ENCODE results near the gene PLCH2. TPM values are rescaled to one million over a fixed set of nuclear protein-coding genes. Genes with fewer than 3 reads are reported as not detected.

Gene PLCH2
- total RNA-seq, 4 donors from 2014 or later, result 83.3 to 324 (median 130) TPM

DNA sequence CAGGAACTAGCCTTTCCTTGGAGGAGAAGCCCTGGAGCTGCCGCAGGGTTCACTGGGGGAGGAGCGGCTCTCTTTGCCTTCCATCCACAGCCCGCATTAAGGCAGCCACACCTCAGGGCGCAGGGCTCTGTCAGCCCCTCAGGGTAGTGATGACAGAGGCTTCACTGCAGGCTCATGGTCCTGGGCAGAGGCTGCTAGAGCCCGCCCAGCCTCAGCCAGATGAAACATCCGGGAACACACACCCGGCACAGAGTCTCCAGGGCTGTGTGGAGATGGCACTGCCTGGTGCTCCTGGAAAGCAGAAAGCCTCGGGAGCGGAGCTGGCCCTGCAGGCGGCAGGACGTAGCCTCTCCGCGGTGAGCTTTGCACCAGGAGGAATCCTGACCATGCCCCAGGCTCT, 34.3 kb upstream of the PLCH2 start:
- no peak for DNase-seq (ENCODE audit: low spot score in 2 of 2)
- H3K4me3 ChIP-seq, result no peak overlapping the region
- WGBS, result 73% methylated on average over 12 of the region's 13 CpGs
- no peaks in the 10 kb centered on the region for H3K9me3 ChIP-seq
- H3K27me3 ChIP-seq, result peaks cover 77% of the 10 kb centered on the region
- H3K36me3 ChIP-seq, result no peaks in the 10 kb centered on the region
- TF ChIP-seq CTCF (IDR thresholded peaks at IDR 0.05), result no peak
- TF ChIP-seq POLR2AphosphoS5 (IDR thresholded peaks at IDR 0.05), result no peak
- no peak for TF ChIP-seq POLR2A (IDR thresholded peaks at IDR 0.05)
- TF ChIP-seq EP300 (IDR thresholded peaks at IDR 0.05), result no peak
- no peak overlapping the region for H3K27ac ChIP-seq
- peaks cover 24% of the 10 kb centered on the region for H3K4me1 ChIP-seq

DNA sequence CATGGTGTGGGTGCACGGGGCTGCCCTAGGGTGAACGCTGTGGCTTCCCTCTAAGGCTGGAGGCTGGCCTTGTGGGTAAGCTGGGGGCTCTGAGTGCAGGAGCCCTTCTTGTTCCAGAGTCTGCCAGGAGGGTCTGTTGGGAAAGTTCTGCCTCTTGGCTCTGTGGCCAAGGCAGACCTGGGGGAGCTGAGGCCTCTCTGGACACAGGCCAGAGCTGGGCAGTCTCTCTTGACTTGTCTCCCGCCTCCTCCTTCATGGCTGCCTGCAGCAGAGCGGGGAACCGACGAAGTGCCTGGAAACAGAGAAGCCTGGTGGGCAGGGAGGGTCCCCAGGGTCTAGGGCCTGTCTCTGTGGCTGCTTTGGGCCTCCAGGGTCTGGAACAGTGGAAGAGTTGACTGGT, 33.4 kb upstream of the PLCH2 start:
- H3K27ac ChIP-seq, result no peak overlapping the region
- no peak overlapping the region for H3K4me3 ChIP-seq
- H3K9me3 ChIP-seq, result no peaks in the 10 kb centered on the region
- 85% methylated on average over 3 of the region's 6 CpGs for WGBS
- peaks cover 24% of the 10 kb centered on the region for H3K4me1 ChIP-seq
- peaks cover 83% of the 10 kb centered on the region for H3K27me3 ChIP-seq
- TF ChIP-seq CTCF (IDR thresholded peaks at IDR 0.05) (no peak), POLR2A (IDR thresholded peaks at IDR 0.05) (no peak), EP300 (IDR thresholded peaks at IDR 0.05) (no peak), POLR2AphosphoS5 (IDR thresholded peaks at IDR 0.05) (no peak)
- no peak for DNase-seq (ENCODE audit: low spot score in 2 of 2)
- H3K36me3 ChIP-seq, result no peaks in the 10 kb centered on the region

DNA sequence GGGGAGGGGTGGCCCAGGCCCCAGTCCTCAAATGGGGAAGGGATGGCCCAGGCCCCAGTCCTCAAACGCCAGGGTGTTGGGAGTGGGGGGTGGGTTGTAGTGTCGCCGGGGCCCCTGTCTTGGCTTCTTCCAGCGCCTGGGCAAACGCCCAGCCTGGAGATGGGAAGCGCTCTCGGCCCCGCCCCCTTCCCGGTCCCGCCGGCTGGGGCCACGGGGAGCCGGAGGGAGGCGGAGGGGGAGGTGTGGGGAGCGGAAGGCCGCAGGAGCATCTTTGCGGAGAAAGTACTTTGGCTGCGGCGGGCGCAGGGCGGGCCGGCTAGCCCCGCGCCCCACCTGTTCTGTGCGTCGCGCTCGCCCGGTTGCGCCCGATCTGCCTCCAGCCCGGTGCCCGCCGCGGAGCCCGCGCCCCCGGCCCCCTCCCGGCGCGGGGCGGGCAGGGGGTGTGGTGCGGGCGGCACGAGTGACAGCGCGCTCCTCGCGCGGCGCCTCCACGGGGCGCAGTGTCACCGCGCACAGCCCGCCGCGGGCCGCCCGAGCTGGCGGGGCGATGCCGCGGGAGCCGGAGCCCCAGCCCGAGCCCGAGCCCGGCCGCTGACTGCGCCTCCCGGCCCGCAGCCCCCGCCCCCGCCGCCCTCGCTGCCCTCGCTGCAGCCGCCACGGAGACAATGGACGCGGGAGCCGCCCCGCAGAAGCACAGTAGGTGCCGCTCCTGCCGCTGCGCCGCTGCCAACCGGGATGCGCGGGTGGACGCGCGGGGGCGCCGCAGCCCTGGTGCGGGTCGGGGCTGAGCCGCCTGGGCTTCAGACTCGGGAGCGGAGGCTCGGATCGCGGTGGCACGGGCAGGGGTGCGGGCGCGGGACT, 32.6 kb upstream of the PLCH2 start:
- H3K36me3 ChIP-seq, result no peaks in the 10 kb centered on the region
- no peak for DNase-seq (ENCODE audit: low spot score in 2 of 2)
- WGBS, result 2% methylated on average over 12 of the region's 107 CpGs
- peaks cover 17% of the 10 kb centered on the region for H3K4me1 ChIP-seq
- no peaks in the 10 kb centered on the region for H3K9me3 ChIP-seq
- no peak for TF ChIP-seq POLR2AphosphoS5 (IDR thresholded peaks at IDR 0.05)
- TF ChIP-seq EP300 (IDR thresholded peaks at IDR 0.05), result no peak
- TF ChIP-seq POLR2A (IDR thresholded peaks at IDR 0.05), result no peak
- TF ChIP-seq CTCF (IDR thresholded peaks at IDR 0.05), result no peak
- H3K27me3 ChIP-seq, result peaks cover 86% of the 10 kb centered on the region
- H3K4me3 ChIP-seq, result peak overlapping the region; percentile 20
- H3K27ac ChIP-seq, result no peak overlapping the region

- H3K9me3 ChIP-seq, result no peaks in the 10 kb centered on the region
- H3K4me1 ChIP-seq, result peaks cover 14% of the 10 kb centered on the region
- TF ChIP-seq EP300 (IDR thresholded peaks at IDR 0.05), result no peak
- TF ChIP-seq POLR2AphosphoS5 (IDR thresholded peaks at IDR 0.05), result no peak
- TF ChIP-seq POLR2A (IDR thresholded peaks at IDR 0.05), result no peak
- no peak for TF ChIP-seq CTCF (IDR thresholded peaks at IDR 0.05)
- no peak for DNase-seq (ENCODE audit: low spot score in 2 of 2)
- H3K4me3 ChIP-seq, result peak overlapping the region; percentile 7
- 40% methylated on average over 1 of the region's 27 CpGs for WGBS
- H3K27me3 ChIP-seq, result peaks cover 83% of the 10 kb centered on the region
- no peak overlapping the region for H3K27ac ChIP-seq
- no peaks in the 10 kb centered on the region for H3K36me3 ChIP-seq
These were observed 31.9 kb upstream of the PLCH2 start for GRCh38 chr1:2444138-2444591.

DNA sequence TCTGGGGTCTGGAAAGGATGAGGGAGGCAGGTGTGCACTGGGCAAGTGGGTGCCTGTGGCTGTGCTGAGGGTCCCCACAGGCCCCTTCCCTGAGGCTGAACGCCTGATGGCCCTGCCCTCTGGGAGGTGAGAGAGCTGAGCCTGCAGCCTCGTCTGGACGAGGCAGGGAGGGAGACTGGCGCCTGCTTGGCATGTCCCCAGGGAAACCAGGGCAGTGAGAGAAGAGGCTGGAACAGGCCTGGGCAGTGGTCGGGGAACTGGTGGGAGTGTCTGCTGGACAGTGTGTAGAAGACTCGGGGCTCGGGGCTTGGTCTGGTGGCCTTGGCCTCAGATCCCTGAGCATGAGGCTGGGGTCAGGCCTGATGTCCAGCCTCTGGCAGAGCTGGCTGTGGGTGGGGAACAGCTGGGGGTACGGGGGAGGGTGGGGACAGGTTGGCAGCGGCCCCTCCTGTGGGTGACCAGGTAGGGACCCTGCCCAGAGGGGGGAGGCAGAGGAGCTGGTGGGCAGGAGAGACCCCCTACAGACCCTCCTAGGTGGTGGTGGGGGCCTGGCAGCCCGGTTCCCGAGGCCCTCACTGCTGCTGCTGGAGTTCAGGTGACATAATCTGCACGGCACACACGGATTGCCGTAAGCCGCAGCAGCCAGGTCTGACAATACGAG, 30.8 kb upstream of the PLCH2 start:
- no peaks in the 10 kb centered on the region for H3K36me3 ChIP-seq
- H3K27ac ChIP-seq, result no peak overlapping the region
- peaks cover 75% of the 10 kb centered on the region for H3K27me3 ChIP-seq
- WGBS, result 63% methylated on average over 9 of the region's 16 CpGs
- no peak for TF ChIP-seq POLR2AphosphoS5 (IDR thresholded peaks at IDR 0.05)
- TF ChIP-seq CTCF (IDR thresholded peaks at IDR 0.05), result no peak
- no peak for TF ChIP-seq EP300 (IDR thresholded peaks at IDR 0.05)
- no peak for TF ChIP-seq POLR2A (IDR thresholded peaks at IDR 0.05)
- no peak for DNase-seq (ENCODE audit: low spot score in 2 of 2)
- H3K4me1 ChIP-seq, result peaks cover 14% of the 10 kb centered on the region
- H3K4me3 ChIP-seq, result no peak overlapping the region
- no peaks in the 10 kb centered on the region for H3K9me3 ChIP-seq
